ENCODE data around the gene NOTCH3. TPM values are rescaled to one million over a fixed set of nuclear protein-coding genes. Genes with fewer than 3 reads are reported as not detected.

The NOTCH3 gene
- total RNA-seq, 1 experiment from 2014 or later: 153 TPM

- TF ChIP-seq ZNF281 (CRISPR knock-in tag; IDR thresholded peaks at IDR 0.05): no peak
- no peak for TF ChIP-seq AFF4 (CRISPR knock-in tag; IDR thresholded peaks at IDR 0.05; ENCODE audit: borderline replicate concordance)
- no peak for TF ChIP-seq MYBL2 (CRISPR knock-in tag; IDR thresholded peaks at IDR 0.05)
- TF ChIP-seq TEAD4 (CRISPR knock-in tag; IDR thresholded peaks at IDR 0.05): no peak
- TF ChIP-seq CTCF (IDR thresholded peaks at IDR 0.05): no peak
- no peak for TF ChIP-seq EMX1 (CRISPR knock-in tag; IDR thresholded peaks at IDR 0.05)
- TF ChIP-seq ARID4B (CRISPR knock-in tag; IDR thresholded peaks at IDR 0.05; ENCODE audit: borderline replicate concordance): no peak
Observed at GRCh38 chr19:15234431-15235130, 33.8 kb upstream of the NOTCH3 start (continued).

GRCh38 chr19:15231271-15231670 is 30.5 kb upstream of the NOTCH3 start:
- H3K9me3 Mint-ChIP-seq: no peaks in the 10 kb centered on the region
- ChIA-PET CTCF (interaction anchor here (0.5 to 4.2 kb wide), 27 partner anchors 7 to 445 kb away, joined by 3 to 64 read pairs (median 5); no protein-coding TSS in a partner anchor), POLR2A (interaction anchor here (0.8 to 2.8 kb wide), 6 partner anchors 10 to 188 kb away, joined by 3 to 13 read pairs (median 4); partner anchors contain the start of genes AKAP8 and AKAP8L)
- ATAC-seq: no peak
- TF ChIP-seq TEAD4 (CRISPR knock-in tag; IDR thresholded peaks at IDR 0.05) (no peak), ZSCAN18 (CRISPR knock-in tag; IDR thresholded peaks at IDR 0.05) (no peak), CBFB (CRISPR knock-in tag; IDR thresholded peaks at IDR 0.05; ENCODE audit: low read depth) (0 out of 2 replicates have a peak, but pooled peaks have one; percentile 8)
- DNase-seq (ENCODE audit: low spot score): no peak
- H3K27ac Mint-ChIP-seq: no peak overlapping the region
- peak overlapping the region; percentile 81 for H3K4me3 Mint-ChIP-seq
- H3K27me3 Mint-ChIP-seq (ENCODE audit: low read depth): no peaks in the 10 kb centered on the region
- peaks cover 12% of the 10 kb centered on the region; the same call in 1 of the 2 replicates for H3K36me3 Mint-ChIP-seq
- peaks cover 8% of the 10 kb centered on the region; the same call in 1 of the 2 replicates for H3K4me1 Mint-ChIP-seq

Measured in WTC11 (cell line).